K562 (cell line): ENCODE measurements around the gene COMMD10. TPM values are rescaled to one million over a fixed set of nuclear protein-coding genes. Genes with fewer than 3 reads are reported as not detected.

ENCODE experiments used
- ATAC-seq: fragments of 200-7000 bp; cut with Tn5 transposase; 3 replicates; pipeline ENCODE4 v1.9.1; 2020; ENCODE audit warnings: moderate library complexity
- BruUV-seq: library from RNA; stranded (reverse); fragments of 400-500 nt; replicated peaks from 2 replicates; lab custom pipeline; 2021; lab: Mats Ljungman, UMichigan
- CTCF ChIA-PET: fragments of 300-600 bp; formaldehyde crosslinking; extraction: SDS; loops from one replicate; lab custom pipeline; 2021; ENCODE audit warnings: low intra/inter-chr PET ratio; lab: Yijun Ruan, JAX
- POLR2A ChIA-PET: fragments of 300-600, 350-650 bp; sonication (Branson Sonifier 250); formaldehyde crosslinking; extraction: SDS; loops from one replicate; lab custom pipeline; 2021; ENCODE audit warnings: antibody characterized with exemption, inconsistent platforms; lab: Yijun Ruan, JAX
- DNase-seq, 4 experiments: peaks; one replicate each; pipeline versions ENCODE4 v3.0.0 to v3.0.0-alpha.2; 2011 to 2018; ENCODE audit warnings: low spot score in 3 of 4, mixed read lengths in 3 of 4; ENCODE audit errors: extremely low read depth in 1 of 4
- FAIRE-seq: peaks from 2 replicates; lab custom pipeline; 2011; peaks lifted over from hg19 to GRCh38; lab: Jason Lieb, UNC
- H2AFZ ChIP-seq: 2 replicates; pipeline ENCODE4 v1.6.0; 2011; ENCODE audit warnings: low read depth, low read length, control low read depth, inconsistent platforms
- H3K27ac ChIP-seq: fragments of 200-600 bp; 3 replicates; pipeline ENCODE4 v1.8.0; 2011; ENCODE audit warnings: low read depth, mild to moderate bottlenecking, control low read depth, inconsistent platforms, low read length, moderate library complexity, mixed read lengths; ENCODE audit errors: extremely low read depth
- H3K27me3 ChIP-seq, 2 experiments: fragments of 300-600 bp in 1 of 2; 2 replicates in 1 of 2; 3 replicates in 1 of 2; pipeline versions ENCODE4 v1.6.0 to v1.8.0; 2011; ENCODE audit warnings: inconsistent platforms in 2 of 2, low read length in 2 of 2, mild to moderate bottlenecking in 1 of 2, mixed read lengths in 1 of 2, moderate library complexity in 1 of 2; ENCODE audit not compliant: control insufficient read depth in 2 of 2, insufficient read depth in 2 of 2
- H3K36me3 ChIP-seq: fragments of 300-600 bp; 3 replicates; pipeline ENCODE4 v1.8.0; 2011; ENCODE audit warnings: mild to moderate bottlenecking, low read length, inconsistent platforms; ENCODE audit not compliant: control insufficient read depth, insufficient read depth
- H3K4me1 ChIP-seq, 2 experiments: fragments of 200-600 bp in 1 of 2; replicated peaks in 1 of 2; 2 replicates in 1 of 2; 3 replicates in 1 of 2; pipeline versions ENCODE4 v1.5.1 to v1.8.0; 2011; ENCODE audit warnings: inconsistent platforms in 2 of 2, low read length in 2 of 2, mild to moderate bottlenecking in 1 of 2, mixed read lengths in 1 of 2, moderate library complexity in 1 of 2; ENCODE audit not compliant: control insufficient read depth in 2 of 2, insufficient read depth in 2 of 2
- H3K4me2 ChIP-seq: 2 replicates; pipeline ENCODE4 v1.6.1; 2011; ENCODE audit warnings: low read length, control low read depth, inconsistent platforms, mixed read lengths; ENCODE audit not compliant: insufficient read depth
- H3K4me3 ChIP-seq: fragments of 200-600 bp; sonication (generic), shearing (Covaris generic); 2 replicates; pipeline ENCODE4 v1.5.1; 2016; ENCODE audit warnings: control low read depth, inconsistent platforms
- H3K79me2 ChIP-seq: fragments of 200-600 bp; 3 replicates; pipeline ENCODE4 v1.8.0; 2011; ENCODE audit warnings: low read length, inconsistent platforms; ENCODE audit not compliant: control insufficient read depth, insufficient read depth
- H3K9ac ChIP-seq, 2 experiments: 2 replicates each; pipeline versions ENCODE4 v1.6.0 to v1.6.1; 2011; ENCODE audit warnings: low read depth in 2 of 2, low read length in 2 of 2, control low read depth in 1 of 2, inconsistent platforms in 1 of 2, mild to moderate bottlenecking in 1 of 2, mixed read lengths in 1 of 2; ENCODE audit not compliant: insufficient read depth in 1 of 2
- H3K9me1 ChIP-seq: one replicate; pipeline ENCODE4 v1.6.0; 2011; ENCODE audit warnings: inconsistent platforms, mild to moderate bottlenecking, low read length, moderate library complexity; ENCODE audit not compliant: control insufficient read depth, insufficient read depth
- H3K9me3 ChIP-seq: replicated peaks from 2 replicates; pipeline ENCODE4 v1.5.1; 2011; ENCODE audit warnings: low read depth, low read length, inconsistent platforms; ENCODE audit not compliant: control insufficient read depth, insufficient read depth
- H4K20me1 ChIP-seq: replicated peaks from 2 replicates; pipeline ENCODE4 v1.6.1; 2011; ENCODE audit warnings: low read length, inconsistent platforms, mixed read lengths; ENCODE audit not compliant: control insufficient read depth, insufficient read depth
- MXI1 ChIP-seq: IDR thresholded peaks from 2 replicates; pipeline ENCODE4 v1.6.1; 2011; ENCODE audit warnings: low read depth, mild to moderate bottlenecking, improper control_type of control experiment, low read length
- ZBTB40 ChIP-seq, 2 experiments: fragments of 450-650 bp in 1 of 2; sonication (generic) in 1 of 2; formaldehyde crosslinking in 1 of 2; IDR thresholded peaks; 2 replicates each; pipeline versions ENCODE4 v1.7.1 to v1.9.0; 2016 to 2022; ENCODE audit warnings: inconsistent platforms in 1 of 2, mild to moderate bottlenecking in 1 of 2, missing genetic modification reagents in 1 of 2
- WGBS: fragments of 100-300 bp; shearing (Covaris generic); methylation state at CpG from one replicate; pipeline ENCODE4 v1.1.6; 2016; ENCODE audit warnings: low coverage, mixed read lengths; ENCODE audit not compliant: insufficient coverage; ENCODE audit errors: missing lambda C conversion rate; 5-methylcytosine and 5-hydroxymethylcytosine counted together
- in situ Hi-C: fragments of 300-500 bp; cut with MboI; formaldehyde crosslinking; loops from 4 replicates; pipeline ENCODE4 v1.15.0; 2018; ENCODE audit warnings: inconsistent platforms, mixed read lengths
- intact Hi-C: fragments of 100-400 bp; cut with micrococcal nuclease; formaldehyde crosslinking; loops from 2 replicates; pipeline ENCODE4 v1.14.2; 2022
- polyA plus RNA-seq, 8 experiments: library from polyadenylated mRNA; depleted of rRNA in 4 of 8; stranded (reverse) in 5 of 8; unstranded in 3 of 8; fragments of >200 nt; fragmentation: Nextera tagmentation in 2 of 8; fragmentation: Illumina TruSeq in 1 of 8; extraction: Ambion mirVana in 2 of 8; extraction: Trizol in 1 of 8; gene quantifications; 2 replicates each; pipeline versions ENCODE4 v1.2.1 to v1.2.3, GENCODE V29; 2011 to 2014; ENCODE audit warnings: inconsistent platforms in 1 of 8, missing spikeins in 1 of 8
- total RNA-seq, 7 experiments: library from RNA; depleted of rRNA in 6 of 7; stranded (reverse); fragments of >200 nt in 6 of 7; fragmentation: Illumina TruSeq in 2 of 7; extraction: Trizol in 2 of 7; gene quantifications; 2 replicates each; pipeline versions ENCODE4 v1.2.1 to v1.2.3, GENCODE V29; 2011 to 2021; ENCODE audit warnings: low replicate concordance in 1 of 7

The COMMD10 gene
- total and polyA plus RNA-seq, 9 of the 15 experiments (the other 6 are each of a cell fraction or from before 2014, with no cell fraction given) = 17.9 to 101 (median 28.0) TPM

- 43% methylated on average over 5 of the region's 5 CpGs for WGBS
- intact Hi-C loops = no loop called here
Measured at GRCh38 chr5:116297296-116297814, 212.5 kb downstream of the COMMD10 start.

More at GRCh38 chr5:116297296-116297814, 212.5 kb downstream of the COMMD10 start:
- H3K9me1 ChIP-seq = no peaks in the 10 kb centered on the region
- no peak overlapping the region for H3K4me2 ChIP-seq
- no peak for DNase-seq
- TF ChIP-seq ZBTB40 (IDR thresholded peaks at IDR 0.05) (peak; percentile 73), ZBTB40 (CRISPR knock-in tag; IDR thresholded peaks at IDR 0.05) (0 out of 2 replicates have a peak, but pooled peaks have one; percentile 33), MXI1 (no peak)
- H3K36me3 ChIP-seq = no peaks in the 10 kb centered on the region
- H4K20me1 ChIP-seq = no peaks in the 10 kb centered on the region
- no peak overlapping the region for H3K27ac ChIP-seq
- no peak for FAIRE-seq
- H3K4me3 ChIP-seq = no peak overlapping the region
- no peaks in the 10 kb centered on the region for H3K4me1 ChIP-seq
- no peaks in the 10 kb centered on the region for H3K79me2 ChIP-seq
- no peak for ATAC-seq
- no peaks in the 10 kb centered on the region for H3K9me3 ChIP-seq
- no peak overlapping the region for H3K9ac ChIP-seq
- in situ Hi-C loops = no loop called here
- ChIA-PET CTCF (no interaction called here), POLR2A (no interaction called here)
- no TSS peak for BruUV-seq
- no peak overlapping the region for H2AFZ ChIP-seq
- H3K27me3 ChIP-seq = no peaks in the 10 kb centered on the region
